ENCODE data around the gene NRP2. TPM values are rescaled to one million over a fixed set of nuclear protein-coding genes. Genes with fewer than 3 reads are reported as not detected.

NRP2 gene
- total and polyA plus RNA-seq, 2 of the 13 experiments (the other 11 are each of a cell fraction or from before 2014, with no cell fraction given) = 0.65 to 1.4 TPM

GRCh38 chr2:205730701-205731582 is 48.6 kb downstream of the NRP2 start:
- ChIA-PET POLR2A (interaction anchor here (1.1 kb wide), 1 partner anchor 13 kb away, joined by 4 read pairs; no protein-coding TSS in a partner anchor), CTCF (ENCODE audit: low intra/inter-chr PET ratio, low total read pairs) (no interaction called here)
- H3K9me3 ChIP-seq (ENCODE audit: low read length) = no peaks in the 10 kb centered on the region
- H3K4me1 ChIP-seq (ENCODE audit: insufficient read depth, low read length) = peaks cover 42% of the 10 kb centered on the region
- FAIRE-seq (no peak), ATAC-seq (no peak; the same call in 2 of the 3 replicates), DNase-seq (ENCODE audit: low spot score) (no peak)
- BruUV-seq (replicated peaks) = no TSS peak
- no peak overlapping the region for H3K27ac ChIP-seq (ENCODE audit: extremely low read length, insufficient read depth, low read length)
- in situ Hi-C loops (cut with HindIII; ENCODE audit: extremely low pct_ligation_motif_present, low pct_unique_long_range_greater_than_20kb) = no loop called here
- H2AFZ ChIP-seq (ENCODE audit: low read length) = no peak overlapping the region
- H4K20me1 ChIP-seq (ENCODE audit: insufficient read depth, low read length) = no peaks in the 10 kb centered on the region
- no peak overlapping the region for H3K9ac ChIP-seq (ENCODE audit: insufficient read depth, low read depth, low read length)
- 33% methylated on average over 9 of the region's 9 CpGs for WGBS (ENCODE audit: low lambda C conversion rate)
- intact Hi-C loops (cut with micrococcal nuclease; ENCODE audit: unreplicated experiment) = no loop called here
- H3K36me3 ChIP-seq (replicated peaks in 1 of 2; ENCODE audit: control insufficient read depth in 1 of 2, insufficient read depth in 2 of 2, low read length in 2 of 2) = no peaks in the 10 kb centered on the region
- TF ChIP-seq ZNF788 (CRISPR knock-in tag; IDR thresholded peaks at IDR 0.05; ENCODE audit: borderline replicate concordance) (peak; percentile 27; the same call in 1 of the 2 replicates), REXO4 (CRISPR knock-in tag; IDR thresholded peaks at IDR 0.05; ENCODE audit: borderline replicate concordance) (no peak)
- no peaks in the 10 kb centered on the region for H3K79me2 ChIP-seq (ENCODE audit: insufficient read depth, low read length)
- H3K4me2 ChIP-seq (ENCODE audit: low read depth, low read length) = no peak overlapping the region
- no peaks in the 10 kb centered on the region for H3K27me3 ChIP-seq (ENCODE audit: control insufficient read depth in 1 of 2, insufficient read depth in 2 of 2, low read length in 2 of 2)
- no peak overlapping the region for H3K4me3 ChIP-seq (replicated peaks in 1 of 3; ENCODE audit: insufficient read depth in 1 of 3, low read depth in 2 of 3, low read length in 3 of 3)

- no peak overlapping the region for H3K4me2 ChIP-seq (ENCODE audit: low read depth, low read length)
- H2AFZ ChIP-seq (ENCODE audit: low read length) = no peak overlapping the region
- no peak overlapping the region for H3K9ac ChIP-seq (ENCODE audit: insufficient read depth, low read depth, low read length)
- intact Hi-C loops (cut with micrococcal nuclease; ENCODE audit: unreplicated experiment) = no loop called here
- ChIA-PET CTCF (ENCODE audit: low intra/inter-chr PET ratio, low total read pairs) (no interaction called here), POLR2A (interaction anchor here (1.1 kb wide), 1 partner anchor 13 kb away, joined by 4 read pairs; no protein-coding TSS in a partner anchor)
- DNase-seq (ENCODE audit: low spot score) (peak; percentile 29), FAIRE-seq (no peak), ATAC-seq (peak; percentile 55; the same call in 2 of the 3 replicates)
- H3K9me3 ChIP-seq (ENCODE audit: low read length) = no peaks in the 10 kb centered on the region
- H3K36me3 ChIP-seq (replicated peaks in 1 of 2; ENCODE audit: control insufficient read depth in 1 of 2, insufficient read depth in 2 of 2, low read length in 2 of 2) = no peaks in the 10 kb centered on the region
- H3K4me1 ChIP-seq (ENCODE audit: insufficient read depth, low read length) = peaks cover 36% of the 10 kb centered on the region
- H3K27ac ChIP-seq (ENCODE audit: extremely low read length, insufficient read depth, low read length) = no peak overlapping the region
- no peaks in the 10 kb centered on the region for H3K27me3 ChIP-seq (ENCODE audit: control insufficient read depth in 1 of 2, insufficient read depth in 2 of 2, low read length in 2 of 2)
- WGBS (ENCODE audit: low lambda C conversion rate) = 15% methylated on average over 4 of the region's 4 CpGs
- in situ Hi-C loops (cut with HindIII; ENCODE audit: extremely low pct_ligation_motif_present, low pct_unique_long_range_greater_than_20kb) = no loop called here
- H3K4me3 ChIP-seq (replicated peaks in 1 of 3; ENCODE audit: insufficient read depth in 1 of 3, low read depth in 2 of 3, low read length in 3 of 3) = no peak overlapping the region
- no peaks in the 10 kb centered on the region for H3K79me2 ChIP-seq (ENCODE audit: insufficient read depth, low read length)
- BruUV-seq (replicated peaks) = no TSS peak
- H4K20me1 ChIP-seq (ENCODE audit: insufficient read depth, low read length) = no peaks in the 10 kb centered on the region
- peak; percentile 21; the same call in 1 of the 2 replicates for TF ChIP-seq ZNF292 (CRISPR knock-in tag; IDR thresholded peaks at IDR 0.05; ENCODE audit: borderline replicate concordance, low read depth)
- TF ChIP-seq NCOA2 (CRISPR knock-in tag; IDR thresholded peaks at IDR 0.05) = no peak
- TF ChIP-seq ZFY (CRISPR knock-in tag; IDR thresholded peaks at IDR 0.05) = no peak
- no peak for TF ChIP-seq FOXA1 (IDR thresholded peaks at IDR 0.05)
- TF ChIP-seq FOXA1 (CRISPR knock-in tag; IDR thresholded peaks at IDR 0.05) = peak; percentile 79
- peak; percentile 79 for TF ChIP-seq FOXA3 (CRISPR knock-in tag; IDR thresholded peaks at IDR 0.05)
- TF ChIP-seq, protein P1, sequence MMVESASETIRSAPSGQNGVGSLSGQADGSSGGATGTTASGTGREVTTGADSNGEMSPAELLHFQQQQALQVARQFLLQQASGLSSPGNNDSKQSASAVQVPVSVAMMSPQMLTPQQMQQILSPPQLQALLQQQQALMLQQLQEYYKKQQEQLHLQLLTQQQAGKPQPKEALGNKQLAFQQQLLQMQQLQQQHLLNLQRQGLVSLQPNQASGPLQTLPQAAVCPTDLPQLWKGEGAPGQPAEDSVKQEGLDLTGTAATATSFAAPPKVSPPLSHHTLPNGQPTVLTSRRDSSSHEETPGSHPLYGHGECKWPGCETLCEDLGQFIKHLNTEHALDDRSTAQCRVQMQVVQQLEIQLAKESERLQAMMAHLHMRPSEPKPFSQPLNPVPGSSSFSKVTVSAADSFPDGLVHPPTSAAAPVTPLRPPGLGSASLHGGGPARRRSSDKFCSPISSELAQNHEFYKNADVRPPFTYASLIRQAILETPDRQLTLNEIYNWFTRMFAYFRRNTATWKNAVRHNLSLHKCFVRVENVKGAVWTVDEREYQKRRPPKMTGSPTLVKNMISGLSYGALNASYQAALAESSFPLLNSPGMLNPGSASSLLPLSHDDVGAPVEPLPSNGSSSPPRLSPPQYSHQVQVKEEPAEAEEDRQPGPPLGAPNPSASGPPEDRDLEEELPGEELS (CRISPR knock-in tag; IDR thresholded peaks at IDR 0.05) = peak; percentile 15; the same call in 1 of the 2 replicates
- no peak for TF ChIP-seq POLR2A (IDR thresholded peaks at IDR 0.05; ENCODE audit: insufficient read depth in 1 of 2, low read depth in 2 of 2, low read length in 2 of 2)
- TF ChIP-seq EP300 (IDR thresholded peaks at IDR 0.05; ENCODE audit: low read depth in 2 of 2, low read length in 2 of 2) = no peak
- no peak for TF ChIP-seq EP300 (CRISPR knock-in tag; IDR thresholded peaks at IDR 0.05; ENCODE audit: borderline replicate concordance)
- TF ChIP-seq HOXA3 (CRISPR knock-in tag; IDR thresholded peaks at IDR 0.05) = peak; percentile 17; the same call in 1 of the 2 replicates
- TF ChIP-seq KLF6 (CRISPR knock-in tag; IDR thresholded peaks at IDR 0.05) = no peak
- TF ChIP-seq POLR2AphosphoS5 (IDR thresholded peaks at IDR 0.05; ENCODE audit: low read depth, low read length) = no peak
- no peak for TF ChIP-seq MAFG (CRISPR knock-in tag; IDR thresholded peaks at IDR 0.05)
- 0 out of 2 replicates have a peak, but pooled peaks have one; percentile 13 for TF ChIP-seq MED1 (CRISPR knock-in tag; IDR thresholded peaks at IDR 0.05)
These were observed 49.3 kb downstream of the NRP2 start for GRCh38 chr2:205731583-205731981.
